Neural crest cell (in vitro differentiated cells): ENCODE results near the gene ACAN. TPM values are rescaled to one million over a fixed set of nuclear protein-coding genes. Genes with fewer than 3 reads are reported as not detected.
A peak's percentile ranks its signal among the peaks of the same experiment; 100 is the strongest.

ENCODE experiments used
- DNase-seq: peaks from one replicate; pipeline ENCODE4 v3.0.0; 2021; ENCODE audit warnings: low read depth, mixed read lengths, low spot score
- H3K27ac Mint-ChIP-seq: one replicate; pipeline ENCODE4 v1.8.0; 2021; ENCODE audit warnings: mild to moderate bottlenecking, mixed read lengths; ENCODE audit not compliant: unreplicated experiment
- H3K27me3 Mint-ChIP-seq: 2 replicates; pipeline ENCODE4 v1.8.0; 2021; ENCODE audit warnings: low read depth, mild to moderate bottlenecking, mixed read lengths
- H3K36me3 Mint-ChIP-seq: 2 replicates; pipeline ENCODE4 v1.8.0; 2021; ENCODE audit warnings: low read depth, mild to moderate bottlenecking, mixed read lengths
- H3K4me1 Mint-ChIP-seq: 2 replicates; pipeline ENCODE4 v1.8.0; 2021; ENCODE audit warnings: mixed read lengths
- H3K4me3 Mint-ChIP-seq: one replicate; pipeline ENCODE4 v1.8.0; 2021; ENCODE audit warnings: mild to moderate bottlenecking, mixed read lengths
- H3K9me3 Mint-ChIP-seq: 2 replicates; pipeline ENCODE4 v1.8.0; 2021; ENCODE audit warnings: mixed read lengths
- CTCF ChIP-seq: fragments of 200-600 bp; sonication (generic); conservative IDR thresholded peaks from 2 replicates; pipeline ENCODE4 v1.5.0; 2021; ENCODE audit warnings: antibody characterized with exemption, mild to moderate bottlenecking
- total RNA-seq: library from RNA; stranded (reverse); gene quantifications from 2 replicates; pipeline ENCODE4 v1.2.1, GENCODE V29; 2021

ACAN gene
- total RNA-seq, 1 donor from 2014 or later, result 0.54 TPM

GRCh38 chr15:88894819-88895767 is 91.9 kb downstream of the ACAN start, which contains the start of gene HAPLN3:
Gene HAPLN3 (minus strand): TSS chr15:88895544. CDS start chr15:88887298, 8,246 bp downstream.
- Mint-ChIP-seq H3K4me1 (peaks cover 29% of the 10 kb centered on the region), H3K9me3 (no peaks in the 10 kb centered on the region), H3K36me3 (no peaks in the 10 kb centered on the region), H3K27ac (no peak within 1 kb of the TSS), H3K4me3 (peak within 1 kb of the TSS; percentile 62), H3K27me3 (peaks cover 29% of the 10 kb centered on the region)
- TF ChIP-seq CTCF, result no peak
- DNase-seq, result peak; percentile 24

GRCh38 chr15:88896333-88897033 is 93.2 kb downstream of the ACAN start:
- Mint-ChIP-seq H3K4me3 (peak overlapping the region; percentile 6), H3K27me3 (peaks cover 27% of the 10 kb centered on the region), H3K4me1 (peaks cover 29% of the 10 kb centered on the region), H3K36me3 (peaks cover 4% of the 10 kb centered on the region), H3K27ac (no peak overlapping the region), H3K9me3 (no peaks in the 10 kb centered on the region)
- peak; percentile 21 for DNase-seq
- no peak for TF ChIP-seq CTCF

DNA sequence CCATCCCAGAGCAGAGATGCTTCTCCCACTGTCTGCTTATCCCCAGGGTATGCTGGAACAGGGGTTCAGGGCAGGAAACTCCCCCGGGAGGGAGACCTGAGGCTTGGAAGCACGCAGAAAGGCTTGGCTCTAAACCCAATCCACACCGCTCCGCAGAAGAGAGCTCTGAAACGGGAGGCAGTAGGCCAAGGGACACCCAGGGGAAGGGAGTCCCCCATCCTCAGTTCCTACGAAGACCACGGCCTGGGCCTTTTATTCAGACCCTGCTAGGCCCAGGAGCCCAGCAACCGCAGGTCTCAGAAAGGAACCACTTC is 93.9 kb downstream of the ACAN start:
- no peak for DNase-seq
- Mint-ChIP-seq H3K36me3 (peaks cover 4% of the 10 kb centered on the region), H3K4me3 (peak overlapping the region; percentile 23), H3K9me3 (no peaks in the 10 kb centered on the region), H3K27ac (no peak overlapping the region), H3K4me1 (peaks cover 29% of the 10 kb centered on the region), H3K27me3 (peaks cover 27% of the 10 kb centered on the region)
- TF ChIP-seq CTCF, result no peak

DNA sequence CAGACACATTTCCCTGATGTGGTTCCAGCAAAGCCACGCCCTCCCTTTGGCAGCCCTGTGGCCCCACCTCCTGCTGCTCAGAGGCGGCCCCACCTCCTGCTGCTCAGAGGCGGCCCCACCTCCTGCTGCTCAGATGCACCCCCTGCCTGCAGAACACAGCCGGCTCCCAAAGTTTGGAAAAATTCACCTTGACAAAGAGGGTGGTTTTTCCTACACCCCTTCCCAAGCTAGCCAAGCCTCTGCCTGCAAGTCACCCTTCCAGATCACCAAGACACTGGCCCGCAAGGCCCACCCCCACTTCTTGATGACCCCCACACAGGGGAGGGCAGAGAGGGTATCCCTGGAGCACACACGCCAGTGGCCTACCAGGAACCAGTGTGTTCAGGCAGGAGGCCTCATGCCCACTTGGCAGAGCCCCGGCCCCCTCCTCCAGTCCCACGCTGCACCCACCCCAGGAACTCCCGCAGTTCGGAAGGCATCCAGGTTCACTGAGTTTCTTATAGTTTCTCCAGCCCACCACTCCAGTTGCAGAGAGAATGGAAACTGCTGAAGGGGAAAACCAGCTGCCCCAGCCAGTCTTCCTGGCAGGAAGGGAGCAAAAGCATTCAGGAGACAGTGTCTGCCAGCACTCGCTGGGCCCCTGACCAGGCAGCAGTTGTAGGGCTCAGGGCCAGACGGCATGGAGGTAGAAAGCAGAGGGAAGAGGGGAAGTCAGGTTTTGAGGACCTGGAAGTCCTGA is 94.4 kb downstream of the ACAN start:
- no peaks in the 10 kb centered on the region for H3K9me3 Mint-ChIP-seq

More for the DNA sequence above, 94.4 kb downstream of the ACAN start:
- Mint-ChIP-seq H3K36me3 (peaks cover 4% of the 10 kb centered on the region), H3K27me3 (peaks cover 27% of the 10 kb centered on the region), H3K27ac (peak overlapping the region; percentile 27), H3K4me3 (peak overlapping the region; percentile 23), H3K4me1 (peaks cover 29% of the 10 kb centered on the region)
- TF ChIP-seq CTCF, result peak; percentile 63
- peak; percentile 73 for DNase-seq
